ENCODE data around the gene CEP89. TPM values are rescaled to one million over a fixed set of nuclear protein-coding genes. Genes with fewer than 3 reads are reported as not detected.
"Not testable (repeated sequence)": the region's sequence is repeated elsewhere in the genome, so short reads cannot be mapped to it uniquely, and the experiment has no call there.

Gene CEP89
- total RNA-seq, 1 experiment from 2014 or later, result 27.6 TPM

DNA sequence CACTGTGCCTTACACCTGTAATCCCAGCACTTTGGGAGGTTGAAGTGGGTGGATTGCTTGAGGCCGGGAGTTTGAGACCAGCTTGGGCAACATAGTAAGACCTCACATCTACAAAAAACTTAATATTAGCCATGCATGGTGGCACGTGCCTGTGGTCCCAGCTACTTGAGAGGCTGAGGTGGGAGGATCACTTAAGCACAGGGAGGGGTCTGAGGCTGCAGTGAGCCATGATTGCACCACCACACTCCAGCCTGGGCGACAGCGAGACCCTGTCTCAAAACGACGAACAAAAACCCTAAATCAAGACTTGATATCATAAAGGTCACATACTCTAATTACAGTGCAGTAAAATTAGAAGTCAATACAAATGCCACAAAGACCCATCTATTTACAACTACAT lies 119.5 kb downstream of the CEP89 start:
- RAD21 ChIA-PET (ENCODE audit: low non-redundant PET in 1 of 2, low total read pairs in 2 of 2, uncharacterized antibody in 2 of 2, unreplicated experiment in 2 of 2), result no interaction called here
- no TSS peak for BruUV-seq (replicated peaks)

DNA sequence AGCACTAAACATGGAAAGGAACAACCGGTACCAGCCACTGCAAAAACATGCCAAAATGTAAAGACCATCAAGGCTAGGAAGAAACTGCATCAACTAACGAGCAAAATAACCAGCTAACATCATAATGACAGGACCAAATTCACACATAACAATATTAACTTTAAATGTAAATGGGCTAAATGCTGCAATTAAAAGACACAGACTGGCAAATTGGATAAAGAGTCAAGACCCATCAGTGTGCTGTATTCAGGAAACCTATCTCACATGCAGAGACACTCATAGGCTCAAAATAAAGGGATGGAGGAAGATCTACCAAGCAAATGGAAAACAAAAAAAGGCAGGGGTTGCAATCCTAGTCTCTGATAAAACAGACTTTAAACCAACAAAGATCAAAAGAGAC lies 123.7 kb downstream of the CEP89 start:
- RAD21 ChIA-PET (ENCODE audit: low non-redundant PET in 1 of 2, low total read pairs in 2 of 2, uncharacterized antibody in 2 of 2, unreplicated experiment in 2 of 2); H3K27me3 ChIP-seq (ENCODE audit: insufficient read depth, low read length); H3K4me2 ChIP-seq (ENCODE audit: low read length); BruUV-seq (replicated peaks); H3K9me2 ChIP-seq (ENCODE audit: insufficient read depth); H3K27ac ChIP-seq (ENCODE audit: low read depth, low read length); H3K36me3 ChIP-seq (ENCODE audit: control insufficient read depth in 1 of 2, insufficient read depth in 2 of 2, low read length in 2 of 2); H3K4me3 ChIP-seq (replicated peaks in 1 of 2; ENCODE audit: low read depth in 1 of 2, low read length in 2 of 2); ATAC-seq; CTCF ChIA-PET; H4K20me1 ChIP-seq (ENCODE audit: insufficient read depth); H2AFZ ChIP-seq (ENCODE audit: low read depth, low read length, poor library complexity, severe bottlenecking); H3K9me3 ChIP-seq (ENCODE audit: control insufficient read depth in 1 of 2, insufficient read depth in 1 of 2, low read depth in 1 of 2, low read length in 2 of 2); DNase-seq (ENCODE audit: low read depth, low spot score); POLR2A ChIA-PET; intact Hi-C loops (cut with micrococcal nuclease); H3K79me2 ChIP-seq (ENCODE audit: insufficient read depth, low read length); H3K9ac ChIP-seq (ENCODE audit: low read length); H3K4me1 ChIP-seq (ENCODE audit: control insufficient read depth in 1 of 2, insufficient read depth in 2 of 2, low read length in 2 of 2): not testable (repeated sequence)

More for the DNA sequence above, 119.5 kb downstream of the CEP89 start:
- intact Hi-C loops (cut with micrococcal nuclease), result no loop called here
- no peak for DNase-seq (ENCODE audit: low read depth, low spot score)
- Histone ChIP-seq H3K27me3 (ENCODE audit: insufficient read depth, low read length) (no peaks in the 10 kb centered on the region), H3K4me3 (replicated peaks in 1 of 2; ENCODE audit: low read depth in 1 of 2, low read length in 2 of 2) (no peak overlapping the region), H3K79me2 (ENCODE audit: insufficient read depth, low read length) (no peaks in the 10 kb centered on the region), H2AFZ (ENCODE audit: low read depth, low read length, poor library complexity, severe bottlenecking) (no peak overlapping the region), H3K36me3 (ENCODE audit: control insufficient read depth in 1 of 2, insufficient read depth in 2 of 2, low read length in 2 of 2) (no peaks in the 10 kb centered on the region), H3K4me1 (ENCODE audit: control insufficient read depth in 1 of 2, insufficient read depth in 2 of 2, low read length in 2 of 2) (no peaks in the 10 kb centered on the region), H3K4me2 (ENCODE audit: low read length) (no peak overlapping the region), H3K9me3 (ENCODE audit: control insufficient read depth in 1 of 2, insufficient read depth in 1 of 2, low read depth in 1 of 2, low read length in 2 of 2) (no peaks in the 10 kb centered on the region), H4K20me1 (ENCODE audit: insufficient read depth) (no peaks in the 10 kb centered on the region), H3K9me2 (ENCODE audit: insufficient read depth) (no peaks in the 10 kb centered on the region), H3K27ac (ENCODE audit: low read depth, low read length) (no peak overlapping the region), H3K9ac (ENCODE audit: low read length) (no peak overlapping the region)
- ChIA-PET POLR2A (no interaction called here), CTCF (no interaction called here)
- ATAC-seq, result no peak
- TF ChIP-seq, protein P1, sequence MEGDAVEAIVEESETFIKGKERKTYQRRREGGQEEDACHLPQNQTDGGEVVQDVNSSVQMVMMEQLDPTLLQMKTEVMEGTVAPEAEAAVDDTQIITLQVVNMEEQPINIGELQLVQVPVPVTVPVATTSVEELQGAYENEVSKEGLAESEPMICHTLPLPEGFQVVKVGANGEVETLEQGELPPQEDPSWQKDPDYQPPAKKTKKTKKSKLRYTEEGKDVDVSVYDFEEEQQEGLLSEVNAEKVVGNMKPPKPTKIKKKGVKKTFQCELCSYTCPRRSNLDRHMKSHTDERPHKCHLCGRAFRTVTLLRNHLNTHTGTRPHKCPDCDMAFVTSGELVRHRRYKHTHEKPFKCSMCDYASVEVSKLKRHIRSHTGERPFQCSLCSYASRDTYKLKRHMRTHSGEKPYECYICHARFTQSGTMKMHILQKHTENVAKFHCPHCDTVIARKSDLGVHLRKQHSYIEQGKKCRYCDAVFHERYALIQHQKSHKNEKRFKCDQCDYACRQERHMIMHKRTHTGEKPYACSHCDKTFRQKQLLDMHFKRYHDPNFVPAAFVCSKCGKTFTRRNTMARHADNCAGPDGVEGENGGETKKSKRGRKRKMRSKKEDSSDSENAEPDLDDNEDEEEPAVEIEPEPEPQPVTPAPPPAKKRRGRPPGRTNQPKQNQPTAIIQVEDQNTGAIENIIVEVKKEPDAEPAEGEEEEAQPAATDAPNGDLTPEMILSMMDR (IDR thresholded peaks at IDR 0.05 in 2 of 3, conservative IDR thresholded peaks at IDR 0.05 in 1 of 3; ENCODE audit: borderline replicate concordance in 1 of 3, insufficient read depth in 1 of 3, low read depth in 2 of 3, low read length in 2 of 3), result no peak
- no peak for TF ChIP-seq POLR2A (IDR thresholded peaks at IDR 0.05; ENCODE audit: borderline replicate concordance, extremely low read depth, insufficient read depth, insufficient read length)
- TF ChIP-seq CEBPB (IDR thresholded peaks at IDR 0.05; ENCODE audit: low read depth), result no peak
- no peak for TF ChIP-seq CBX3 (IDR thresholded peaks at IDR 0.05; ENCODE audit: low read depth)
- no peak for TF ChIP-seq EZH2phosphoT487 (IDR thresholded peaks at IDR 0.05; ENCODE audit: borderline replicate concordance)
- TF ChIP-seq, protein P2, sequence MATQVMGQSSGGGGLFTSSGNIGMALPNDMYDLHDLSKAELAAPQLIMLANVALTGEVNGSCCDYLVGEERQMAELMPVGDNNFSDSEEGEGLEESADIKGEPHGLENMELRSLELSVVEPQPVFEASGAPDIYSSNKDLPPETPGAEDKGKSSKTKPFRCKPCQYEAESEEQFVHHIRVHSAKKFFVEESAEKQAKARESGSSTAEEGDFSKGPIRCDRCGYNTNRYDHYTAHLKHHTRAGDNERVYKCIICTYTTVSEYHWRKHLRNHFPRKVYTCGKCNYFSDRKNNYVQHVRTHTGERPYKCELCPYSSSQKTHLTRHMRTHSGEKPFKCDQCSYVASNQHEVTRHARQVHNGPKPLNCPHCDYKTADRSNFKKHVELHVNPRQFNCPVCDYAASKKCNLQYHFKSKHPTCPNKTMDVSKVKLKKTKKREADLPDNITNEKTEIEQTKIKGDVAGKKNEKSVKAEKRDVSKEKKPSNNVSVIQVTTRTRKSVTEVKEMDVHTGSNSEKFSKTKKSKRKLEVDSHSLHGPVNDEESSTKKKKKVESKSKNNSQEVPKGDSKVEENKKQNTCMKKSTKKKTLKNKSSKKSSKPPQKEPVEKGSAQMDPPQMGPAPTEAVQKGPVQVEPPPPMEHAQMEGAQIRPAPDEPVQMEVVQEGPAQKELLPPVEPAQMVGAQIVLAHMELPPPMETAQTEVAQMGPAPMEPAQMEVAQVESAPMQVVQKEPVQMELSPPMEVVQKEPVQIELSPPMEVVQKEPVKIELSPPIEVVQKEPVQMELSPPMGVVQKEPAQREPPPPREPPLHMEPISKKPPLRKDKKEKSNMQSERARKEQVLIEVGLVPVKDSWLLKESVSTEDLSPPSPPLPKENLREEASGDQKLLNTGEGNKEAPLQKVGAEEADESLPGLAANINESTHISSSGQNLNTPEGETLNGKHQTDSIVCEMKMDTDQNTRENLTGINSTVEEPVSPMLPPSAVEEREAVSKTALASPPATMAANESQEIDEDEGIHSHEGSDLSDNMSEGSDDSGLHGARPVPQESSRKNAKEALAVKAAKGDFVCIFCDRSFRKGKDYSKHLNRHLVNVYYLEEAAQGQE (IDR thresholded peaks at IDR 0.05; ENCODE audit: low read depth), result no peak
- TF ChIP-seq RAD21 (IDR thresholded peaks at IDR 0.05; ENCODE audit: low read depth), result no peak
- no peak for TF ChIP-seq FOSL1 (IDR thresholded peaks at IDR 0.05; ENCODE audit: low read depth)
- no peak for TF ChIP-seq SP1 (IDR thresholded peaks at IDR 0.05; ENCODE audit: low read depth)

Measured in HCT116 (cell line).